K562 (cell line): ENCODE measurements around the gene PPARG. TPM values are rescaled to one million over a fixed set of nuclear protein-coding genes. Genes with fewer than 3 reads are reported as not detected.

Experiments
- ATAC-seq: fragments of 200-7000 bp; cut with Tn5 transposase; 3 replicates; pipeline ENCODE4 v1.9.1; 2020; ENCODE audit warnings: moderate library complexity
- BruUV-seq: library from RNA; stranded (reverse); fragments of 400-500 nt; replicated peaks from 2 replicates; lab custom pipeline; 2021; lab: Mats Ljungman, UMichigan
- CTCF ChIA-PET: fragments of 300-600 bp; formaldehyde crosslinking; extraction: SDS; loops from one replicate; lab custom pipeline; 2021; ENCODE audit warnings: low intra/inter-chr PET ratio; lab: Yijun Ruan, JAX
- POLR2A ChIA-PET: fragments of 300-600, 350-650 bp; sonication (Branson Sonifier 250); formaldehyde crosslinking; extraction: SDS; loops from one replicate; lab custom pipeline; 2021; ENCODE audit warnings: antibody characterized with exemption, inconsistent platforms; lab: Yijun Ruan, JAX
- DNase-seq, 4 experiments: peaks; one replicate each; pipeline versions ENCODE4 v3.0.0 to v3.0.0-alpha.2; 2011 to 2018; ENCODE audit warnings: low spot score in 3 of 4, mixed read lengths in 3 of 4; ENCODE audit errors: extremely low read depth in 1 of 4
- FAIRE-seq: peaks from 2 replicates; lab custom pipeline; 2011; peaks lifted over from hg19 to GRCh38; lab: Jason Lieb, UNC
- H2AFZ ChIP-seq: 2 replicates; pipeline ENCODE4 v1.6.0; 2011; ENCODE audit warnings: low read depth, low read length, control low read depth, inconsistent platforms
- H3K27ac ChIP-seq: fragments of 200-600 bp; 3 replicates; pipeline ENCODE4 v1.8.0; 2011; ENCODE audit warnings: low read depth, mild to moderate bottlenecking, control low read depth, inconsistent platforms, low read length, moderate library complexity, mixed read lengths; ENCODE audit errors: extremely low read depth
- H3K27me3 ChIP-seq, 2 experiments: fragments of 300-600 bp in 1 of 2; 2 replicates in 1 of 2; 3 replicates in 1 of 2; pipeline versions ENCODE4 v1.6.0 to v1.8.0; 2011; ENCODE audit warnings: inconsistent platforms in 2 of 2, low read length in 2 of 2, mild to moderate bottlenecking in 1 of 2, mixed read lengths in 1 of 2, moderate library complexity in 1 of 2; ENCODE audit not compliant: control insufficient read depth in 2 of 2, insufficient read depth in 2 of 2
- H3K36me3 ChIP-seq: fragments of 300-600 bp; 3 replicates; pipeline ENCODE4 v1.8.0; 2011; ENCODE audit warnings: mild to moderate bottlenecking, low read length, inconsistent platforms; ENCODE audit not compliant: control insufficient read depth, insufficient read depth
- H3K4me1 ChIP-seq, 2 experiments: fragments of 200-600 bp in 1 of 2; replicated peaks in 1 of 2; 2 replicates in 1 of 2; 3 replicates in 1 of 2; pipeline versions ENCODE4 v1.5.1 to v1.8.0; 2011; ENCODE audit warnings: inconsistent platforms in 2 of 2, low read length in 2 of 2, mild to moderate bottlenecking in 1 of 2, mixed read lengths in 1 of 2, moderate library complexity in 1 of 2; ENCODE audit not compliant: control insufficient read depth in 2 of 2, insufficient read depth in 2 of 2
- H3K4me2 ChIP-seq: 2 replicates; pipeline ENCODE4 v1.6.1; 2011; ENCODE audit warnings: low read length, control low read depth, inconsistent platforms, mixed read lengths; ENCODE audit not compliant: insufficient read depth
- H3K4me3 ChIP-seq: fragments of 200-600 bp; sonication (generic), shearing (Covaris generic); 2 replicates; pipeline ENCODE4 v1.5.1; 2016; ENCODE audit warnings: control low read depth, inconsistent platforms
- H3K79me2 ChIP-seq: fragments of 200-600 bp; 3 replicates; pipeline ENCODE4 v1.8.0; 2011; ENCODE audit warnings: low read length, inconsistent platforms; ENCODE audit not compliant: control insufficient read depth, insufficient read depth
- H3K9ac ChIP-seq, 2 experiments: 2 replicates each; pipeline versions ENCODE4 v1.6.0 to v1.6.1; 2011; ENCODE audit warnings: low read depth in 2 of 2, low read length in 2 of 2, control low read depth in 1 of 2, inconsistent platforms in 1 of 2, mild to moderate bottlenecking in 1 of 2, mixed read lengths in 1 of 2; ENCODE audit not compliant: insufficient read depth in 1 of 2
- H3K9me1 ChIP-seq: one replicate; pipeline ENCODE4 v1.6.0; 2011; ENCODE audit warnings: inconsistent platforms, mild to moderate bottlenecking, low read length, moderate library complexity; ENCODE audit not compliant: control insufficient read depth, insufficient read depth
- H3K9me3 ChIP-seq: replicated peaks from 2 replicates; pipeline ENCODE4 v1.5.1; 2011; ENCODE audit warnings: low read depth, low read length, inconsistent platforms; ENCODE audit not compliant: control insufficient read depth, insufficient read depth
- H4K20me1 ChIP-seq: replicated peaks from 2 replicates; pipeline ENCODE4 v1.6.1; 2011; ENCODE audit warnings: low read length, inconsistent platforms, mixed read lengths; ENCODE audit not compliant: control insufficient read depth, insufficient read depth
- ELF1 ChIP-seq: fragments of 200-800 bp; sonication (Bioruptor generic); IDR thresholded peaks from 2 replicates; pipeline ENCODE4 v1.6.1; 2016; ENCODE audit warnings: missing genetic modification characterization, missing compliant biosample characterization
- FOXA3 ChIP-seq, 2 experiments: fragments of 450-650 bp in 1 of 2; sonication (generic) in 1 of 2; formaldehyde crosslinking; IDR thresholded peaks in 1 of 2; conservative IDR thresholded peaks in 1 of 2; 2 replicates each; pipeline versions ENCODE4 v1.4.0 to v1.8.0; 2020 to 2022; ENCODE audit warnings: mild to moderate bottlenecking in 2 of 2, missing genetic modification reagents in 1 of 2
- GATAD2A ChIP-seq: fragments of 450-650 bp; IDR thresholded peaks from 2 replicates; pipeline ENCODE4 v1.6.1; 2017
- HCFC1 ChIP-seq: IDR thresholded peaks from 2 replicates; pipeline ENCODE4 v1.6.1; 2012; ENCODE audit warnings: low read depth, low read length, improper control_type of control experiment
- HNRNPK ChIP-seq: fragments of 200-400 bp; formaldehyde crosslinking; IDR thresholded peaks from one replicate; pipeline ENCODE4 v1.6.1; 2018; ENCODE audit warnings: mild to moderate bottlenecking, low read depth, low read length; ENCODE audit not compliant: poor library complexity, severe bottlenecking
- KLF16 ChIP-seq: IDR thresholded peaks from 2 replicates; pipeline ENCODE4 v1.6.1; 2016; ENCODE audit warnings: antibody characterized with exemption
- NCOA1 ChIP-seq: fragments of 450-650 bp; IDR thresholded peaks from 2 replicates; pipeline ENCODE4 v1.6.1; 2016; ENCODE audit warnings: low read depth
- RBBP5 ChIP-seq: fragments of 200-600 bp; sonication (generic); IDR thresholded peaks from 2 replicates; pipeline ENCODE4 v1.6.1; 2012; ENCODE audit warnings: borderline replicate concordance, mild to moderate bottlenecking, low read length, control low read depth, inconsistent platforms; ENCODE audit not compliant: insufficient read depth, poor library complexity, severe bottlenecking
- TSC22D4 ChIP-seq: fragments of 450-650 bp; IDR thresholded peaks from 2 replicates; pipeline ENCODE4 v1.6.1; 2016; ENCODE audit warnings: missing genetic modification characterization, missing biosample characterization, control low read depth
- ZBTB7A ChIP-seq: IDR thresholded peaks from 2 replicates; pipeline ENCODE4 v1.6.1; 2011; ENCODE audit warnings: low read depth, mild to moderate bottlenecking, low read length, moderate library complexity, borderline replicate concordance; ENCODE audit not compliant: control insufficient read depth
- ZC3H8 ChIP-seq: fragments of 450-650 bp; IDR thresholded peaks from 2 replicates; pipeline ENCODE4 v1.6.1; 2017
- ZNF347 ChIP-seq: fragments of 450-650 bp; formaldehyde crosslinking; IDR thresholded peaks from 2 replicates; pipeline ENCODE4 v1.4.0; 2020; ENCODE audit warnings: low read depth, mild to moderate bottlenecking, moderate library complexity
- WGBS: fragments of 100-300 bp; shearing (Covaris generic); methylation state at CpG from one replicate; pipeline ENCODE4 v1.1.6; 2016; ENCODE audit warnings: low coverage, mixed read lengths; ENCODE audit not compliant: insufficient coverage; ENCODE audit errors: missing lambda C conversion rate; 5-methylcytosine and 5-hydroxymethylcytosine counted together
- in situ Hi-C: fragments of 300-500 bp; cut with MboI; formaldehyde crosslinking; loops from 4 replicates; pipeline ENCODE4 v1.15.0; 2018; ENCODE audit warnings: inconsistent platforms, mixed read lengths
- intact Hi-C: fragments of 100-400 bp; cut with micrococcal nuclease; formaldehyde crosslinking; loops from 2 replicates; pipeline ENCODE4 v1.14.2; 2022
- polyA plus RNA-seq, 8 experiments: library from polyadenylated mRNA; depleted of rRNA in 4 of 8; stranded (reverse) in 5 of 8; unstranded in 3 of 8; fragments of >200 nt; fragmentation: Nextera tagmentation in 2 of 8; fragmentation: Illumina TruSeq in 1 of 8; extraction: Ambion mirVana in 2 of 8; extraction: Trizol in 1 of 8; gene quantifications; 2 replicates each; pipeline versions ENCODE4 v1.2.1 to v1.2.3, GENCODE V29; 2011 to 2014; ENCODE audit warnings: inconsistent platforms in 1 of 8, missing spikeins in 1 of 8
- total RNA-seq, 7 experiments: library from RNA; depleted of rRNA in 6 of 7; stranded (reverse); fragments of >200 nt in 6 of 7; fragmentation: Illumina TruSeq in 2 of 7; extraction: Trizol in 2 of 7; gene quantifications; 2 replicates each; pipeline versions ENCODE4 v1.2.1 to v1.2.3, GENCODE V29; 2011 to 2021; ENCODE audit warnings: low replicate concordance in 1 of 7
- TF ChIP-seq, protein P1 (sequence below): fragments of 450-650 bp; IDR thresholded peaks from 2 replicates; pipeline ENCODE4 v1.6.1; 2017; ENCODE audit warnings: antibody characterized with exemption, mild to moderate bottlenecking

PPARG gene
- total and polyA plus RNA-seq, 9 of the 15 experiments (the other 6 are each of a cell fraction or from before 2014, with no cell fraction given): not detected

DNA sequence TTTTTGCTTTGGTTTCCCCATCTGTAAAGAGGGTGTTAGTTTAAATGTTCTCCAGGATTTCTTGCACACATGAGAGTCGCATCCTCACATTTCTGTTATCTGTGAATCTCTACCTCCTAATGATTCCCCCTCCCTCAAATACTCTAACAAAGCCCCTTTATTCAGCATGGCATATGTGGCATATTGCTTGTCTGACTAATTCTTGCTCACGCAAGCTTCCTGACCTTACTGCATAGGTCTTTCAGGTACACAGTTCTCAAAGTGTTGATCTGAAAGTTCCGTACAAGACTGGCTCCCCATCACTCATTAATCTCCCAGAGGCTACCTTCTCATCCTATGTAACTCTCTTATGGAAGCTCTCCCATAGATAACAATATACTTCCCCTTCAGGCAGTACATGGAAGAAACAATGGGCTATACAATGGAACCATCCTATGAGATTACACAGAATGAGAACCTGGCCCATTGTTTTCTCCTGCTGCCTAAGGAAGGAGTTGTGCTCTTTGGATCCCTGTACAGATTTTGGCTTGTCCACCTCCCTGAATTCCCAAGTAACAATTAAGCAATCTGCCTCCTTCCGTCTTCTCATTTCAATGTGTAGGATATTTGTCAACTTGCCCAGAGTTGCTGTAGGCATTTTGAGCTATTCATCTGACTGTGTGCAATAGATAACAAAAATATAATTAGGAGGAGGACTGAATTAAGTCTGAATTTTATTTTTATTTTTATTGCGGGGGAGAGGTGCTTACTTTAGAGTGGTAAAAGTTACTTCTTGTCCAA is 51.0 kb downstream of the PPARG start:
- no peak for ATAC-seq
- H3K4me1 ChIP-seq: no peaks in the 10 kb centered on the region
- POLR2A ChIA-PET: interaction anchor here (1.3 kb wide), 1 partner anchor 17 kb away, joined by 3 read pairs; no protein-coding TSS in a partner anchor
- no peaks in the 10 kb centered on the region for H3K9me3 ChIP-seq
- no peaks in the 10 kb centered on the region for H3K79me2 ChIP-seq
- BruUV-seq: no TSS peak
- H3K9me1 ChIP-seq: no peaks in the 10 kb centered on the region
- no peak for DNase-seq
- CTCF ChIA-PET: no interaction called here
- no peaks in the 10 kb centered on the region for H3K36me3 ChIP-seq
- no peak overlapping the region for H3K9ac ChIP-seq
- intact Hi-C loops (no loop called here), in situ Hi-C loops (no loop called here)
- TF ChIP-seq TSC22D4 (tag) (no peak), RBBP5 (no peak), NCOA1 (no peak), ELF1 (tag) (no peak), ZBTB7A (no peak), GATAD2A (no peak), ZC3H8 (no peak), HCFC1 (no peak), FOXA3 (CRISPR knock-in tag; conservative IDR thresholded peaks at IDR 0.05 in 1 of 2, IDR thresholded peaks at IDR 0.05 in 1 of 2) (no peak), KLF16 (no peak), ZNF347 (no peak), HNRNPK (no peak)
- TF ChIP-seq, protein P1, sequence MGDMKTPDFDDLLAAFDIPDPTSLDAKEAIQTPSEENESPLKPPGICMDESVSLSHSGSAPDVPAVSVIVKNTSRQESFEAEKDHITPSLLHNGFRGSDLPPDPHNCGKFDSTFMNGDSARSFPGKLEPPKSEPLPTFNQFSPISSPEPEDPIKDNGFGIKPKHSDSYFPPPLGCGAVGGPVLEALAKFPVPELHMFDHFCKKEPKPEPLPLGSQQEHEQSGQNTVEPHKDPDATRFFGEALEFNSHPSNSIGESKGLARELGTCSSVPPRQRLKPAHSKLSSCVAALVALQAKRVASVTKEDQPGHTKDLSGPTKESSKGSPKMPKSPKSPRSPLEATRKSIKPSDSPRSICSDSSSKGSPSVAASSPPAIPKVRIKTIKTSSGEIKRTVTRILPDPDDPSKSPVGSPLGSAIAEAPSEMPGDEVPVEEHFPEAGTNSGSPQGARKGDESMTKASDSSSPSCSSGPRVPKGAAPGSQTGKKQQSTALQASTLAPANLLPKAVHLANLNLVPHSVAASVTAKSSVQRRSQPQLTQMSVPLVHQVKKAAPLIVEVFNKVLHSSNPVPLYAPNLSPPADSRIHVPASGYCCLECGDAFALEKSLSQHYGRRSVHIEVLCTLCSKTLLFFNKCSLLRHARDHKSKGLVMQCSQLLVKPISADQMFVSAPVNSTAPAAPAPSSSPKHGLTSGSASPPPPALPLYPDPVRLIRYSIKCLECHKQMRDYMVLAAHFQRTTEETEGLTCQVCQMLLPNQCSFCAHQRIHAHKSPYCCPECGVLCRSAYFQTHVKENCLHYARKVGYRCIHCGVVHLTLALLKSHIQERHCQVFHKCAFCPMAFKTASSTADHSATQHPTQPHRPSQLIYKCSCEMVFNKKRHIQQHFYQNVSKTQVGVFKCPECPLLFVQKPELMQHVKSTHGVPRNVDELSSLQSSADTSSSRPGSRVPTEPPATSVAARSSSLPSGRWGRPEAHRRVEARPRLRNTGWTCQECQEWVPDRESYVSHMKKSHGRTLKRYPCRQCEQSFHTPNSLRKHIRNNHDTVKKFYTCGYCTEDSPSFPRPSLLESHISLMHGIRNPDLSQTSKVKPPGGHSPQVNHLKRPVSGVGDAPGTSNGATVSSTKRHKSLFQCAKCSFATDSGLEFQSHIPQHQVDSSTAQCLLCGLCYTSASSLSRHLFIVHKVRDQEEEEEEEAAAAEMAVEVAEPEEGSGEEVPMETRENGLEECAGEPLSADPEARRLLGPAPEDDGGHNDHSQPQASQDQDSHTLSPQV: no peak
- no peaks in the 10 kb centered on the region; a peak in 1 of 5 replicates for H3K27me3 ChIP-seq
- no peak overlapping the region for H3K27ac ChIP-seq
- 2% methylated on average over 5 of the region's 5 CpGs for WGBS
- no peak overlapping the region for H2AFZ ChIP-seq
- no peak for FAIRE-seq
- no peak overlapping the region for H3K4me3 ChIP-seq
- H3K4me2 ChIP-seq: no peak overlapping the region
- no peaks in the 10 kb centered on the region for H4K20me1 ChIP-seq
